CD4-positive, alpha-beta T cell treated with Interleukin-17A for 4 hours (primary cell): ENCODE measurements around the gene KIF3B.
A peak's percentile ranks its signal among the peaks of the same experiment; 100 is the strongest.
"Not testable (repeated sequence)": the region's sequence is repeated elsewhere in the genome, so short reads cannot be mapped to it uniquely, and the experiment has no call there.

Experiments used
- DNase-seq: peaks from one replicate; pipeline ENCODE4 v3.0.0-alpha.2; 2020; ENCODE audit warnings: mixed read lengths

The KIF3B gene

GRCh38 chr20:32357869-32358631 lies 80.6 kb downstream of the KIF3B start, which contains the start of gene ASXL1:
TSS of gene ASXL1 (plus strand) at chr20:32358331. CDS start at chr20:32358776, 445 bp downstream.
- peak; percentile 96 for DNase-seq

- no peak for DNase-seq
Observed at GRCh38 chr20:32358632-32358882, 81.1 kb downstream of the KIF3B start.

- peak; percentile 79 for DNase-seq
Observed at GRCh38 chr20:32358883-32359632, 81.6 kb downstream of the KIF3B start.

GRCh38 chr20:32359633-32360332 lies 82.3 kb downstream of the KIF3B start:
- no peak for DNase-seq

GRCh38 chr20:32360333-32360634 lies 82.8 kb downstream of the KIF3B start:
- no peak for DNase-seq

- DNase-seq, result no peak
Observed at GRCh38 chr20:32362901-32363364, 85.5 kb downstream of the KIF3B start.

- no peak for DNase-seq
Observed at GRCh38 chr20:32363492-32363891, 86.0 kb downstream of the KIF3B start.

GRCh38 chr20:32364554-32365208 lies 87.2 kb downstream of the KIF3B start:
- no peak for DNase-seq

- DNase-seq, result no peak
Observed at GRCh38 chr20:32365564-32365963, 88.1 kb downstream of the KIF3B start.

- DNase-seq, result no peak
Observed at GRCh38 chr20:32366380-32366779, 88.9 kb downstream of the KIF3B start.

- no peak for DNase-seq
Observed at GRCh38 chr20:32368323-32368722, 90.9 kb downstream of the KIF3B start.

GRCh38 chr20:32368925-32369324 lies 91.5 kb downstream of the KIF3B start:
- no peak for DNase-seq

GRCh38 chr20:32370897-32371296 lies 93.4 kb downstream of the KIF3B start:
- no peak for DNase-seq

GRCh38 chr20:32378461-32378860 lies 101.0 kb downstream of the KIF3B start:
- no peak for DNase-seq

GRCh38 chr20:32380037-32380436 lies 102.6 kb downstream of the KIF3B start:
- not testable (repeated sequence) for DNase-seq

GRCh38 chr20:32380745-32381144 lies 103.3 kb downstream of the KIF3B start:
- DNase-seq, result no peak

- no peak for DNase-seq
Observed at GRCh38 chr20:32382102-32382950, 104.9 kb downstream of the KIF3B start.

GRCh38 chr20:32383441-32383840 lies 106.0 kb downstream of the KIF3B start:
- DNase-seq, result not testable (repeated sequence)
